ENCODE results near the gene REPS2.

Gene REPS2

GRCh38 chrX:17098516-17099247 lies 152.2 kb downstream of the REPS2 start:
- DNase-seq = no peak

- DNase-seq = no peak
These were observed 158.0 kb downstream of the REPS2 start for GRCh38 chrX:17104433-17104832.

- DNase-seq = no peak
These were observed 174.4 kb downstream of the REPS2 start for GRCh38 chrX:17120816-17121215.

- no peak for DNase-seq
These were observed 207.5 kb downstream of the REPS2 start for GRCh38 chrX:17154001-17154400.

GRCh38 chrX:17160975-17161374 lies 214.5 kb downstream of the REPS2 start:
- DNase-seq = no peak

GRCh38 chrX:17161991-17162390 lies 215.5 kb downstream of the REPS2 start:
- DNase-seq = no peak

GRCh38 chrX:17164079-17164478 lies 217.6 kb downstream of the REPS2 start:
- no peak for DNase-seq

- no peak for DNase-seq
These were observed 218.5 kb downstream of the REPS2 start for GRCh38 chrX:17164941-17165340.

- DNase-seq = no peak
These were observed 221.5 kb downstream of the REPS2 start for GRCh38 chrX:17167915-17168314.

GRCh38 chrX:17170973-17171372 lies 224.5 kb downstream of the REPS2 start:
- DNase-seq = no peak

GRCh38 chrX:17174671-17175070 lies 228.2 kb downstream of the REPS2 start:
- DNase-seq = no peak

GRCh38 chrX:17182317-17182716 lies 235.9 kb downstream of the REPS2 start:
- no peak for DNase-seq

- DNase-seq = no peak
These were observed 237.1 kb downstream of the REPS2 start for GRCh38 chrX:17183566-17183965.

- no peak for DNase-seq
These were observed 239.0 kb downstream of the REPS2 start for GRCh38 chrX:17185431-17185830.

- DNase-seq = no peak
These were observed 240.8 kb downstream of the REPS2 start for GRCh38 chrX:17187136-17187756.

- no peak for DNase-seq
These were observed 245.6 kb downstream of the REPS2 start for GRCh38 chrX:17192106-17192505.

Measured in stimulated activated CD4-positive, alpha-beta T cell treated with anti-CD3 and anti-CD28 coated beads, Interleukin-2, amount 100 ng/mL, for 24 hours (primary cell).